ENCODE measurements around the gene ABHD14A. TPM values are rescaled to one million over a fixed set of nuclear protein-coding genes. Genes with fewer than 3 reads are reported as not detected.

ABHD14A gene
- total RNA-seq, 3 donors from 2014 or later = 6.3 to 14.8 (median 9.1) TPM

- Histone ChIP-seq H3K4me1 (ENCODE audit: low read depth) (no peaks in the 10 kb centered on the region), H3K9me3 (no peaks in the 10 kb centered on the region), H3K36me3 (ENCODE audit: low read depth) (peaks cover 4% of the 10 kb centered on the region), H3K4me3 (no peak overlapping the region)
- DNase-seq = no peak
- TF ChIP-seq CTCF (IDR thresholded peaks at IDR 0.05) = no peak
- ATAC-seq = no peak
- intact Hi-C loops (cut with DNase I, micrococcal nuclease) = no loop called here
Observed at GRCh38 chr3:51934139-51934850, 40.6 kb upstream of the ABHD14A start.

GRCh38 chr3:51934991-51935885 lies 39.6 kb upstream of the ABHD14A start:
- DNase-seq = no peak
- Histone ChIP-seq H3K4me1 (ENCODE audit: low read depth) (peaks cover 4% of the 10 kb centered on the region), H3K4me3 (no peak overlapping the region), H3K36me3 (ENCODE audit: low read depth) (peaks cover 4% of the 10 kb centered on the region), H3K9me3 (no peaks in the 10 kb centered on the region)
- no peak for ATAC-seq
- intact Hi-C loops (cut with DNase I, micrococcal nuclease) = no loop called here
- TF ChIP-seq CTCF (IDR thresholded peaks at IDR 0.05) = no peak

- Histone ChIP-seq H3K36me3 (ENCODE audit: low read depth) (peaks cover 4% of the 10 kb centered on the region), H3K9me3 (no peaks in the 10 kb centered on the region), H3K4me3 (no peak overlapping the region), H3K4me1 (ENCODE audit: low read depth) (peaks cover 10% of the 10 kb centered on the region)
- ATAC-seq (no peak), DNase-seq (no peak)
- intact Hi-C loops (cut with DNase I, micrococcal nuclease) = no loop called here
- no peak for TF ChIP-seq CTCF (IDR thresholded peaks at IDR 0.05)
Observed at GRCh38 chr3:51935886-51936755, 38.7 kb upstream of the ABHD14A start.

- DNase-seq (no peak), ATAC-seq (no peak)
- Histone ChIP-seq H3K4me1 (ENCODE audit: low read depth) (peaks cover 12% of the 10 kb centered on the region), H3K4me3 (no peak overlapping the region), H3K9me3 (no peaks in the 10 kb centered on the region), H3K36me3 (ENCODE audit: low read depth) (peaks cover 8% of the 10 kb centered on the region)
- no peak for TF ChIP-seq CTCF (IDR thresholded peaks at IDR 0.05)
- intact Hi-C loops (cut with DNase I, micrococcal nuclease) = no loop called here
Observed at GRCh38 chr3:51937014-51937413, 37.9 kb upstream of the ABHD14A start.

Data from mucosa of descending colon (tissue), 3 donors.